SKM-1 (cell line): Measurements from ENCODE around the gene TPM2.

ENCODE experiments used
- DNase-seq: peaks from one replicate; lab custom pipeline; 2025; ENCODE audit not compliant: unreplicated experiment; lab: John Stamatoyannopoulos, UW

TPM2 gene

DNA sequence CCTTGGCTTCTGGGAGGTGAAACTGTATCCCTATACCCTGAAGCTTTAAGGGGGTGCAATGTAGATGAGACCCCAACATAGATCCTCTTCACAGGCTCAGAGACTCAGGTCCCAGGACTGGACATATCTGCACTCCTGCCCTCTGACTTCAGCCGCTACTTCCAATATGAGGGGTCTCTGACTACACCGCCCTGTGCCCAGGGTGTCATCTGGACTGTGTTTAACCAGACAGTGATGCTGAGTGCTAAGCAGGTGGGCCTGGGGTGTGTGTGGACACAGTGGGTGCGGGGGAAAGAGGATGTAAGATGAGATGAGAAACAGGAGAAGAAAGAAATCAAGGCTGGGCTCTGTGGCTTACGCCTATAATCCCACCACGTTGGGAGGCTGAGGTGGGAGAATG lies 10.6 kb downstream of the TPM2 start:
- DNase-seq = no peak

DNA sequence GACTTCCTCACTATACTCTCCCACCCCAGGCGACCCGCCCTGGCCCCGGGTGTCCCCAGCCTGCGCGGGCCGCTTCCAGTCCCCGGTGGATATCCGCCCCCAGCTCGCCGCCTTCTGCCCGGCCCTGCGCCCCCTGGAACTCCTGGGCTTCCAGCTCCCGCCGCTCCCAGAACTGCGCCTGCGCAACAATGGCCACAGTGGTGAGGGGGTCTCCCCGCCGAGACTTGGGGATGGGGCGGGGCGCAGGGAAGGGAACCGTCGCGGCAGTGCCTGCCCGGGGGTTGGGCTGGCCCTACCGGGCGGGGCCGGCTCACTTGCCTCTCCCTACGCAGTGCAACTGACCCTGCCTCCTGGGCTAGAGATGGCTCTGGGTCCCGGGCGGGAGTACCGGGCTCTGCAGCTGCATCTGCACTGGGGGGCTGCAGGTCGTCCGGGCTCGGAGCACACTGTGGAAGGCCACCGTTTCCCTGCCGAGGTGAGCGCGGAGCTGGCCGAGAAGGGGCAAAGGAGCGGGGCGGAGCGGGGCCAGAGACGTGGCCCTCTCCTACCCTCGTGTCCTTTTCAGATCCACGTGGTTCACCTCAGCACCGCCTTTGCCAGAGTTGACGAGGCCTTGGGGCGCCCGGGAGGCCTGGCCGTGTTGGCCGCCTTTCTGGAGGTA lies 13.9 kb downstream of the TPM2 start:
- no peak for DNase-seq

DNA sequence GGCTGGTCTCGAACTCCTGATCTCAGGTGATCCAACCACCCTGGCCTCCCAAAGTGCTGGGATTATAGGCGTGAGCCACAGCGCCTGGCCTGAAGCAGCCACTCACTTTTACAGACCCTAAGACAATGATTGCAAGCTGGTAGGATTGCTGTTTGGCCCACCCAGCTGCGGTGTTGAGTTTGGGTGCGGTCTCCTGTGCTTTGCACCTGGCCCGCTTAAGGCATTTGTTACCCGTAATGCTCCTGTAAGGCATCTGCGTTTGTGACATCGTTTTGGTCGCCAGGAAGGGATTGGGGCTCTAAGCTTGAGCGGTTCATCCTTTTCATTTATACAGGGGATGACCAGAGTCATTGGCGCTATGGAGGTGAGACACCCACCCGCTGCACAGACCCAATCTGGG lies 14.5 kb downstream of the TPM2 start:
- no peak for DNase-seq

DNA sequence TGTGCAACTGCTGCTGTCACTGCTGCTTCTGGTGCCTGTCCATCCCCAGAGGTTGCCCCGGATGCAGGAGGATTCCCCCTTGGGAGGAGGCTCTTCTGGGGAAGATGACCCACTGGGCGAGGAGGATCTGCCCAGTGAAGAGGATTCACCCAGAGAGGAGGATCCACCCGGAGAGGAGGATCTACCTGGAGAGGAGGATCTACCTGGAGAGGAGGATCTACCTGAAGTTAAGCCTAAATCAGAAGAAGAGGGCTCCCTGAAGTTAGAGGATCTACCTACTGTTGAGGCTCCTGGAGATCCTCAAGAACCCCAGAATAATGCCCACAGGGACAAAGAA lies 15.7 kb downstream of the TPM2 start:
- DNase-seq = no peak

DNA sequence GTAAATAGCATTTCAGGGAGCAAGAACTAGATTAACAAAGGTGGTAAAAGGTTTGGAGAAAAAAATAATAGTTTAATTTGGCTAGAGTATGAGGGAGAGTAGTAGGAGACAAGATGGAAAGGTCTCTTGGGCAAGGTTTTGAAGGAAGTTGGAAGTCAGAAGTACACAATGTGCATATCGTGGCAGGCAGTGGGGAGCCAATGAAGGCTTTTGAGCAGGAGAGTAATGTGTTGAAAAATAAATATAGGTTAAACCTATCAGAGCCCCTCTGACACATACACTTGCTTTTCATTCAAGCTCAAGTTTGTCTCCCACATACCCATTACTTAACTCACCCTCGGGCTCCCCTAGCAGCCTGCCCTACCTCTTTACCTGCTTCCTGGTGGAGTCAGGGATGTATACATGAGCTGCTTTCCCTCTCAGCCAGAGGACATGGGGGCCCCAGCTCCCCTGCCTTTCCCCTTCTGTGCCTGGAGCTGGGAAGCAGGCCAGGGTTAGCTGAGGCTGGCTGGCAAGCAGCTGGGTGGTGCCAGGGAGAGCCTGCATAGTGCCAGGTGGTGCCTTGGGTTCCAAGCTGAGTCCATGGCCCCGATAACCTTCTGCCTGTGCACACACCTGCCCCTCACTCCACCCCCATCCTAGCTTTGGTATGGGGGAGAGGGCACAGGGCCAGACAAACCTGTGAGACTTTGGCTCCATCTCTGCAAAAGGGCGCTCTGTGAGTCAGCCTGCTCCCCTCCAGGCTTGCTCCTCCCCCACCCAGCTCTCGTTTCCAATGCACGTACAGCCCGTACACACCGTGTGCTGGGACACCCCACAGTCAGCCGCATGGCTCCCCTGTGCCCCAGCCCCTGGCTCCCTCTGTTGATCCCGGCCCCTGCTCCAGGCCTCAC lies 16.3 kb downstream of the TPM2 start, which contains the start of gene CA9:
TSS of gene CA9 (plus strand) at position 797 of the 893 bp plus-strand sequence. CDS start at position 829, 32 bp downstream.
- no peak for DNase-seq

DNA sequence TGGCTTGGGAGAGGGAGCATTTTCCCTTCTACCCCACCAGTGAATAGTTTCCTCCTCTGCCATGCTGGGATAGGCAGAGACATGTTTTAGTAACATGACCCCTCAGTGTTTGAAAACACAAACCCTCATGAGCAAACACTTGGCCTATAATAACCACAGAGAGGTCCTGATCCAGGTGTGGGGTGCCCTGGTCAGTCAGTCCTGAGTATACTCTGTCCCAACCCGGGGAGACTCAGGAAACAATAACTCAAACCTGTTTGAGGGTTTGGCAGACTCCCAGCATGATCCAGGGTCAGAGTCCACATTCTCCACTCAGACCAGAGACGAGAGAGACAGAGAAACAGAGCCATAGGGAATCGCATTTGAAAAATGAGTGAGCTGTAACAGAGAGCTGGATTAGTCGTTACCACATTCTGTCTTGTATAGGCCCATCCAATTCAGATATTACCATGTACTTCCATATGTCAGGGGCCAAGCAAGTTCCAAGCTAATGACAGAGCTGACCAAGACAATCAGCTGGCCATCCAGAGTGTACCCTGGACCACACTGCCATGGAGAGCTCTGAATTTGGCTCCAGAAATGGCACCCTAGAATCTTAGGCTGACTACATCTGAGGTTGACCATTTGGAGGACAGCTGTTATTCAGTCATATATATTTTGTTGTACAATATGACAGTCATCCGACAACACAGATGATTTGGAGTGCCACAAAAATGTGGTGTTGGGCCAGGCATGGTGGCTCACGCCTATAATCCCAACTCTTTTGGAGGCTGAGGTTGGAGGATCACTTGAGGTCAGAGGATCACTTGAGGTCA lies 20.2 kb downstream of the TPM2 start:
- no peak for DNase-seq

DNA sequence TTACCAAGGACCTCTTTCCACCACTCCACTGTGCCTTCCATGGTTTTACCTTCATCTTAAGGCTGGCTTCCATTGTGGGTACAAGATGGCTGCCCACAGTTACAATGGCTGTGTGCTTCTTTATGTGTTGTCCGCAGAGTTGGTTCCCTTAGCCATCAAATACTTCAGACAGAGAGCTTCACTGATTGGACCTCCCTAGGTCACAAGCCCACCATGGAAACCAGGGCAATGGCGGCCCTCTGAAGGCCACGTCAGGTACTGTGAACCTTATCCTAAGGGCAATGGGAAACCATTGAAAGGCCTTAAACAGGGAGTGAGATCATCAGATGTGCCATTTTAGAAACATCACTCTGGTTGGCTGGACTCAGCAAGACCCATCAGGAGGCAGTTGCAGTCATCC lies 21.8 kb downstream of the TPM2 start:
- DNase-seq = no peak

DNA sequence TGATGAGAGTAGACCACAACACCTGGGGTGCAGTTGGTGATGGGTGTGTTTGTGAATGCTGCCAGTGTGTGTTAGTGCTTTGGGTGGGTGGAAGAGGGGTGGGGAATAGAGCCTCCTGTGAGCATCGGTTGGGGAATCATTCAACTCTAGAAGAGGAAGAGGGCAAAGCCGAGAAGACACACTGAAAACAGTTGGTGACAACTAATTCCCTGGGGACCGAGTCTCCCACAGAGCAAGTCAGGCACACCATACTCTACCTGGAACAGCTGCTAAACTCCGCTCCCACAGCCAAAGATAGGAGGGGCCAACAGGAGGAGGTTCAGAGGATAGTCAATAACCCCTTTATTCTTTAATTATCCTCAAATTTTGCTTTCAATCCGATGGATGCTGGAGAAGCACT lies 23.2 kb downstream of the TPM2 start:
- DNase-seq = no peak

DNA sequence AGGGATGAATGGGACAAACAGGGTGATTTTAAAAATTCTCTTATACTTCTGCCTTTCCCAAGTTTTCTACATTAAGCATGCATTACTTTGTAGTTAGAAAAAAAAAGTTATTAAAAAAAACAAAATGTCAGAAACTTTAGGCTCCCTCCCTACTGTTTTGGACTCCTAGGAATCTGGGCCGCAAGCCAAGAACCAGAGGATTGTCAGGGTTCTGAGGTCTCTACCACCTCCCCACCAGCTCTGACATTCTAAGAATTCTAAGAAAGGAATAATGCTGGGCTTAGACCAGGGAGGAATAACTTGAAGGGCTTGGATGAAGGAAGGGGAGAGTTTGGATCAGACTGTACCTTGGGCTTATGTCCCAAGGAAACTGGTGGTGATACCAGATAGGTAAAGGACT lies 23.7 kb downstream of the TPM2 start:
- no peak for DNase-seq

DNA sequence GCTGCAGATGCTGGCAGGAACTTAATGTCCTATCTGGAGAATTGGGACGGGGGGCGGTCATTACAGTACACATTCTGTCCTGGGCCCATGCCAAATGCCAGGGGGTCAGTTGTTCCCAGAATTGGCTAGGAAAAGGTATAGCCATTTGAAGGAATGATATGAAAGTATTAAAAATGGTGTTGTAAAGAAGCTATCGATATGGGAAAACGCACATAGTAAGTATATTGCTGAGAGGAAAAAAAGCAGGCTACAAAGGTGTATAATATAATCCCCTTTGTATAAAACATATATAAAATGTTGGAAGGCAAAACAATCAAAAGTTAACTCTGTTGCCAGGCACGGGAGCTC lies 24.3 kb downstream of the TPM2 start:
- DNase-seq = no peak

DNA sequence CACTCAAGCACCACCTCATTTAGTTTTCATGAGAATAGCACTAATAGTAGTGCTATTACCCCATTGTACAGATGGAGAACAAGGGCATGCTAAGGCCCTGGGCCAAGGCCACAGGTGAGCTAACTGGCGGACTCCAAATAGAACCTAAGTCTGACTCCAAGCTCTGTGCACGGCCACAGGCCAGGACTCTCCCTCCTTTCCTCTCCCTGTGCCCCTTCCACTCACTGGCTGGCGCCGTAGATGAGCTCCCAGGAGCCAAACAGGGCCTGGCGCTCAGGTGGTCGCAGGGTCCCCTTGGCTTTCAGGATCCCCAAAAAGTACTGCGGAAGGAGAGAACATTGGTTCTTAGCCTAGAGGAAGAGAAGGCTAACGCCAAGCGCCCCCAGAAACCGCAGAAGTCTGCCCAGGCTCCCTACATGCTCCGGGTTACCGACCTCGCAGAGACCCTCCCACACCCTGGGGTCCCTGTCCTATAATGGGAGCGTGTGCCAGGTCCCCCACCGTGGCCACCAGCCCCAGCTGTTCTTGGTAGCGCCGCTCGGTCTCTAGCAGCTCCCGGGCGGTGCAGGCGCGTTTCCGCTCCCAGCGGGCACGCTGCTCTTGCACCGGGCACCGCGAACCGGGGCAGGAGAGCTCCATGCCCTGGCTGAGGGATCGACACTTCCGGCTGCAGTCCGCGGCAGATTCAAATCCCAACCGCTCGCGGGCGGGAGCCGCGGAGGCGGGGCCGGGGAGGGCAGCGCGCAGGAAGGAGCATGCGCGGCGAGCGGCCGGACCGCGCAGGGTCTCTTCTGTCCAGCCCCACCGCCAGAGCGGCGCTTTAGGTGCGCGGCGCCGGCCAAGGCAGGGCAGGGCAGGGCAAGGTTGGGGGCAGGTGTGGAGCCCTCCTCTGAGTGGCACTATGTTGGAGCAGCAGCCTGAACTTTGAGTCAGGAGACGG lies 24.9 kb downstream of the TPM2 start, which contains the start of gene ARHGEF39:
TSS of gene ARHGEF39 (minus strand) at position 665 of the 940 bp plus-strand sequence. CDS start at position 639, 26 bp downstream.
- DNase-seq = peak; percentile 77

DNA sequence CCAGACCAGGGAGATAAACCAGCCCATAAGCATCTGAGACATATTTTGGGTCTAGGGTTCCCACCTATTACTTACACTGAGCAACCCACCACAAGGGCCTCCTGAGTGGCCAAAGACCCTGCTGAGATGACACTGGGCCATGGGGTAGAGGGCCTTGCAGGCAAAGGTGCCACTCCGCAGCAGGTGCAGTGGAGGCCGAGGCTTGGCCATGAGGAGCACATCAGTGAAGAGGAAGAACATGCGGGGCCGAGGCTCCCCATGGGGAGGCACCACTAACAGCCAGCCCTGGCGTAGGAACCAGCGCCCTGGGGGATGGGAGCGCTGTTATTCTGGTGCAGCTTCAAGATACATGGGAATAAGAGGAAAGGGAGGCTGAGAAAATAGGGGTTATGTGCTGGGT lies 27.3 kb downstream of the TPM2 start:
- no peak for DNase-seq

DNA sequence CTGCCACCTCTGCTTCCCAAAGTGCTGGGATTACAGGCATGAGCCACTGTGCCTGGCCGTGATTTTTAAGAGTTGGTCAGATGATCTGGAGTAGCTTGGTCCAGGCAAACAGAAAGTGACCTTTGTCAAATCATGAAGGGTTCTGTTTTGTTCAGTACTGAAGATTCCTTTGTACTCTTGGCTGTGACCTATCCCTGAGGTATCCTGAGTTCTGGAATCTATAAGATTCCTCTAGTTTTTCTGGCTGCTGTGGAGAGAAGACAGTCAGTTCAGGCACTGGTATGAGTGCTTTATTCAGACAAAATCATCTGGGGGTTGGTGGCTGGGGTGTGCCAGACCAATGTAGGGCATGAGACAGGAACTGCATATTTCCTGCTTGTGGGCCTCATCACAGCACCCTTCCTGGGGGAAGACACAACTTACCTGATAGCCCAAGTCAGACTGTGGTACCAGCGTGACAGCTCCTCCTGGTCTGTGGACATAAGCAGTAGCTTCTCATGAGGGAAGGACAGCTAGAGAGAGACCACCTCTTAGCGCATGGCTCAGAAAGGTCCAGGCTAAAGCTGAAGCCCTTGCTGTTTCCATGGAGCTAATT lies 27.9 kb downstream of the TPM2 start:
- DNase-seq = no peak

DNA sequence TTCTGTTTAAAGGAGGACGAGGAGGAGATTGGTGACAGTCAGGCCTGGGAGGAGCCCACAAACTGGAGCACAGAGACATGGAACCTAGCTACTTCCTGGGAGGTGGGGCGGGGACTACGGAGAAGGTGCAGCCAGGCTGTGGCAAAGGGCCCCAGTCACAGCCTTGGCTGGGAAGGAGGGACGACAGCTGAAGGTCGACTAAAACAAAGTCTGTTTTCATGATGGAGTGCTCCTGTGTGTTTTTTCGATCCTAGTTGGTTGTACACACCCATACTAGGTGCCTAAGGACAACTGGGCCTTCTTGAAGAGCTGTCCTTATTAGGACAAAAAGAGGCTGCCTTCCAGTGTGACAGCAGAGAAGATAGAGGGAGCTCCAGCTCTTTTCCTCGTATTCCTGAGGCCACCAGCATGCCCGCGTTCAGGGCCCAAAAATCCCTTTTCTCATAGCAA lies 28.7 kb downstream of the TPM2 start:
- no peak for DNase-seq

DNA sequence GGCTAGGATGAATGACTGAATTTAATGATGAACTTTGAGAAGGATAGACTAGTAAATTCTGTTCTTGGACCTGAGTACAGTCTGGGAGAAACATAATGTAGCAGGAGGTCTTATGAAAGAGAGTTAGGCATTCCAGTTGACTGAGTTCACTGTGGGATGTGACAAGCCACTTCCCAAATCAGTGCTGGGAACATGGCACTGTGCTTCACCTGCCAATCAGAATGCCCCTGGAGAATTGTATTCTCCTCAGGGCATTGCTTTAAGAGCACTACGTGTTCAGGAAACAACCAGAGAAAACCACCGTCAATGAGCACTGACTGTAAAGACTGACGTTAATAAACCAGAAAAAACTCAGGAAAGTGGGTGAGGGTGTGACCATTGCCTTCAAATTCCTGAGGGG lies 30.4 kb downstream of the TPM2 start:
- DNase-seq = no peak

DNA sequence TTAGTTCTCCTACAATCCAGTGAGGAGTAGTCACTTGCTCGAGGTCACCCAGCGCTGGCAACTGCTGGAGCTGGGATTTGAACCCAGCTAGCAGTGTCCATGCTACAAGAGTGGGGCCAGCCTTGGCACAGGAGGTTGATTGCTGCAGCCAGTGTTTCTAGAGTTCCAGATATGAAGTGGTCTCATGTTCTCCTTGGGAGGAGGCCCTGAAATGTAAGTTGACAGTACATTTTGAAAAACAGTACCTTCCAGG lies 30.8 kb downstream of the TPM2 start:
- no peak for DNase-seq

DNA sequence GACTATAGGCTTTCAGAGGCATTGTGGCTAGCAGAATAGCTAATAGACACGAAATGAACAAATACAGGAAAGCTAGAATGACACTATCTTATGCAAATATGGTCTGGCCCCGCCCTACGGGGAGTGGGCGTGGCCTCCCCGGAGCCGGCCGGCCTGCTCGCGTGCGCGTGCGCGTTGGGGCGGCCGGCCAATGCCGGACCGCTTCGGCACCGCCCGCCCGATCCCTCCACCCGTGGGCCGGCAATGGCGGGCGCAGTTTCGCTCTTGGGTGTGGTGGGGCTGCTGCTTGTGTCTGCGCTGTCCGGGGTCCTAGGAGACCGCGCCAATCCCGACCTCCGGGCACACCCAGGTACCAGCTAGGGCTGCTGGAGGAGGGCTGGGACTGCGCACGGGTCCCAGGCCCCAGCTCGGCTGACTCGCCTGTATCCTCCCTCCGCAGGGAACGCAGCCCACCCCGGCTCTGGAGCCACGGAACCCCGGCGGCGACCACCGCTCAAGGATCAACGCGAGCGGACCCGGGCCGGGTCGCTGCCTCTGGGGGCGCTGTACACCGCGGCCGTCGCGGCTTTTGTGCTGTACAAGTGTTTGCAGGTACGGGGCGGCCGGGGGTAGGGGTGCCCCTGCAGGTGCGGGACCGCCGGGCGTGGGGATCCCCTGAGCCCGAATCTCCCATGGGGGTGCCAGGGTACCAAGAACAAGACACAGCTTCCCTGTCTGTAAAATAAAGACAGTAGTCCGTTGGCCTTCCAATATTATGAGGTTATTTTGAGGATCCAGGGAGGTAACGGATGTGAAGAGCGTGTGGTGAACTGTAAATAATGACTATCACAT lies 31.4 kb downstream of the TPM2 start, which contains the start of gene CCDC107:
TSS of gene CCDC107 (plus strand) at position 156 of the 831 bp plus-strand sequence. CDS start at position 244, 88 bp downstream.
- DNase-seq = peak; percentile 77

DNA sequence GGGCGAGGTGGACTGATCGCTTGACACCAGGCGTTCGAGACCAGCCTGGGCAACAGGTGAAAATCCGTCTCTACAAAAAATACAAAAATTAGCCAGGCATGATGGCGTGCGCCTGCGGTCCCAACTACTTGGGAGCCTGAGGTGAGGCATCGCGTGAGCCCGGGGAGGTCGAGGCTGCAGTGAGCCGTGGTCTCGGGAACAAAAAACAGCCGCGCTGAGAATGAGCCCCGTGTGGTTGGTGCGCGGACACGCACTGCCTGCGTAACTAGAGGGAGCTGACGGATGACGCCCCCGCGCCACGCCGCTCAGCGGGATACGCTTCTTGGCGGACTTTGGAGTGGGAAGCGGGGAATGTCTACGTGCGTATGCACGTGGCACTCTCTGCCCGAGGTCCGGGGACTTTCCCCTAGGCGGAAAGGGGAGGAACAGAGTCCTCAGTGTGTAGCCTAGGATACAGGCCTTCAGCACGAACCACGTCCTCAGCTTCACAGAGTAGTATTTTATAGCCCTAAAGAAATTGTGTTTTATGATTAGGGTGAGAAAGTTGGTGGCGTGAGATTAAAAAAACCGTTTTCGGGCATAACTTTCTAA lies 32.1 kb downstream of the TPM2 start, which contains the start of gene RMRP:
TSS of gene RMRP (minus strand) at position 474 of the 591 bp plus-strand sequence.
- DNase-seq = peak; percentile 97
